Measurements from ENCODE around the gene CCDC175.

Gene CCDC175

DNA sequence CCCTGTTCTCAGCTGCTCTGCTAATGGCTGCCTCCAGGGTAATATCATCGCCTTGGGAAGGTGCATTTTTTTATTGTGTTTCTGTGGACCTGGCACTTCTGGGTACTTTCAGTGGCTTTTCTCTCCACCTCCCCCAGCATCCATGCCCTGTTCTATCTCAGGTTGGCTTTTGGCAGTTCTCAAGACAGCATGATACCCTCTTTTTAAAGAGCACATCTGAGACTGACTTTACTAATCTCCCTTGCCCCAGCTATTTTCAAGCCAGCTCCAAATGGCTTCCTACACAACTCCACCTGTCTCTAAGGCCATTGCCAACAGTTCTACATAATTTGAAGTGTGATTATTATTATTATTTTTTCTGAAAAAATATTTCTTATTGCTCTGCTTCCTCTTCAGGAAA, 39.1 kb downstream of the CCDC175 start:
- Histone ChIP-seq H3F3A (ENCODE audit: insufficient read depth) (no peaks in the 10 kb centered on the region), H2AFZ (ENCODE audit: low read depth, low read length, severe bottlenecking) (no peak overlapping the region), H3K36me3 (ENCODE audit: low read length) (no peaks in the 10 kb centered on the region), H3K9ac (ENCODE audit: low read length) (no peak overlapping the region), H4K20me1 (ENCODE audit: low read depth, low read length) (no peaks in the 10 kb centered on the region), H3K4me3 (ENCODE audit: insufficient read depth, low read length, poor library complexity, severe bottlenecking) (no peak overlapping the region), H3K79me2 (ENCODE audit: insufficient read depth, low read length) (no peaks in the 10 kb centered on the region), H3K27ac (ENCODE audit: low read depth, low read length) (no peak overlapping the region), H3K9me3 (ENCODE audit: insufficient read depth, low read length) (no peaks in the 10 kb centered on the region), H3K4me2 (ENCODE audit: low read depth, low read length, poor library complexity, severe bottlenecking) (no peak overlapping the region), H3K27me3 (ENCODE audit: low read length) (no peaks in the 10 kb centered on the region), H3K9me2 (replicated peaks; ENCODE audit: insufficient read depth, low read length) (no peaks in the 10 kb centered on the region)
- no peak for TF ChIP-seq EZH2phosphoT487 (conservative IDR thresholded peaks at IDR 0.05; ENCODE audit: low read length)
- TF ChIP-seq, protein P1, sequence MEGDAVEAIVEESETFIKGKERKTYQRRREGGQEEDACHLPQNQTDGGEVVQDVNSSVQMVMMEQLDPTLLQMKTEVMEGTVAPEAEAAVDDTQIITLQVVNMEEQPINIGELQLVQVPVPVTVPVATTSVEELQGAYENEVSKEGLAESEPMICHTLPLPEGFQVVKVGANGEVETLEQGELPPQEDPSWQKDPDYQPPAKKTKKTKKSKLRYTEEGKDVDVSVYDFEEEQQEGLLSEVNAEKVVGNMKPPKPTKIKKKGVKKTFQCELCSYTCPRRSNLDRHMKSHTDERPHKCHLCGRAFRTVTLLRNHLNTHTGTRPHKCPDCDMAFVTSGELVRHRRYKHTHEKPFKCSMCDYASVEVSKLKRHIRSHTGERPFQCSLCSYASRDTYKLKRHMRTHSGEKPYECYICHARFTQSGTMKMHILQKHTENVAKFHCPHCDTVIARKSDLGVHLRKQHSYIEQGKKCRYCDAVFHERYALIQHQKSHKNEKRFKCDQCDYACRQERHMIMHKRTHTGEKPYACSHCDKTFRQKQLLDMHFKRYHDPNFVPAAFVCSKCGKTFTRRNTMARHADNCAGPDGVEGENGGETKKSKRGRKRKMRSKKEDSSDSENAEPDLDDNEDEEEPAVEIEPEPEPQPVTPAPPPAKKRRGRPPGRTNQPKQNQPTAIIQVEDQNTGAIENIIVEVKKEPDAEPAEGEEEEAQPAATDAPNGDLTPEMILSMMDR (IDR thresholded peaks at IDR 0.05; ENCODE audit: insufficient read depth, low read length, poor library complexity, severe bottlenecking) = no peak

DNA sequence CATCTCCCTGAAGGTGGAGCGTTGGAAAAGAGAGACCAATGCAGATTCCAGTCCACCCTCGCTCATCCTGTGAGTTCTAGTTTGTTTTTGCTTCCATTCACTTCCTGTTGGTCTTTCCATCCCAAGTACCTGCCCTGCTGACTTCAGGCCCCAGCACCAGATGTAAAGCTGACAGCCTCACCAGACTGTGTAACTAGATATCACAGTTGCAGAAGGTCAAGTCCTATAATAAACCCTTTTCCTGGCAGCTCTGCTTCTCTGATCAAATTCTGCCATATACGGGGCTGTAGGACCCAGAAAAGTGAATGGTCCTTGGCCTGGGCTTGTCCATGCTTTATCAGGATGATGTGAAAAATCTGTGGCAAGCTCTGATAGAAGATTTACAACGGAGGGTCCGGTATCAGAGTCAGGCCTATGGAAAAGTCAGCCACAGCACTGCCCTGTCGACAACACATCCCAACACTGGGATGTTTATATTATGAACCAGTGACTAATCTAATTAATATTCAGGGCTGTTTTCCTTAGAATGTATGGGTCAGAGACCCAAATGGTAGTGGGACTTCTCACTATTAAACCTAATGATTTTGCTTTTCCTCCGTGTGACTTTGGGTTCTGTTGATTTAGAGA, 42.1 kb downstream of the CCDC175 start:
- Histone ChIP-seq H3K36me3 (ENCODE audit: low read length) (no peaks in the 10 kb centered on the region), H3K9ac (ENCODE audit: low read length) (no peak overlapping the region), H3K27me3 (ENCODE audit: low read length) (no peaks in the 10 kb centered on the region), H2AFZ (ENCODE audit: low read depth, low read length, severe bottlenecking) (no peak overlapping the region), H3K27ac (ENCODE audit: low read depth, low read length) (no peak overlapping the region), H3K9me3 (ENCODE audit: insufficient read depth, low read length) (no peaks in the 10 kb centered on the region), H3F3A (ENCODE audit: insufficient read depth) (no peaks in the 10 kb centered on the region), H4K20me1 (ENCODE audit: low read depth, low read length) (no peaks in the 10 kb centered on the region), H3K4me3 (ENCODE audit: insufficient read depth, low read length, poor library complexity, severe bottlenecking) (no peak overlapping the region), H3K4me2 (ENCODE audit: low read depth, low read length, poor library complexity, severe bottlenecking) (no peak overlapping the region), H3K9me2 (replicated peaks; ENCODE audit: insufficient read depth, low read length) (no peaks in the 10 kb centered on the region), H3K79me2 (ENCODE audit: insufficient read depth, low read length) (no peaks in the 10 kb centered on the region)
- TF ChIP-seq, protein P1 (IDR thresholded peaks at IDR 0.05; ENCODE audit: insufficient read depth, low read length, poor library complexity, severe bottlenecking) = no peak
- TF ChIP-seq EZH2phosphoT487 (conservative IDR thresholded peaks at IDR 0.05; ENCODE audit: low read length) = no peak

DNA sequence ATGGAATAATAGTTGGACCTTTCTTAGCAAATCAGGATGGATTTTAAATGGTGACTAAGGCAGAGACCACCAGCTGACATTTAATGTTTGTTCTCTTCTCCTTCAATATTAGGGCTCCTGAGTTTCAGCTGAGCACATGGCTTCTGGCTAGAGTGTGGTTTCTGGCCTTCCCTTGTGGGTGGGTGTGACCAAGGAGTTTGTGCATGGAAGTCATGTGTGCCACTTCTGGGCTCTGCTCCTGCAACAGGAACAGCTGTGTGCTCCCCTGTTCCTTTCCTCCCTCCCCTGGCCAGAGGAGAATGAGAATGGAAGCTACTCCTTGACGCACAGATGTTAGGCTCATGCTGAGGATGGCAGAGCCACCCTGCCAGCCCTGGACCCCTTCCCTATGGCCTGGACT, 44.2 kb downstream of the CCDC175 start:
- Histone ChIP-seq H3K9ac (ENCODE audit: low read length) (no peak overlapping the region), H3K4me2 (ENCODE audit: low read depth, low read length, poor library complexity, severe bottlenecking) (no peak overlapping the region), H3K36me3 (ENCODE audit: low read length) (no peaks in the 10 kb centered on the region), H2AFZ (ENCODE audit: low read depth, low read length, severe bottlenecking) (no peak overlapping the region), H3K9me2 (replicated peaks; ENCODE audit: insufficient read depth, low read length) (no peaks in the 10 kb centered on the region), H3K9me3 (ENCODE audit: insufficient read depth, low read length) (peaks cover 8% of the 10 kb centered on the region; the same call in 1 of the 2 replicates), H3K4me3 (ENCODE audit: insufficient read depth, low read length, poor library complexity, severe bottlenecking) (no peak overlapping the region), H3K27me3 (ENCODE audit: low read length) (no peaks in the 10 kb centered on the region; the same call in 1 of the 2 replicates), H4K20me1 (ENCODE audit: low read depth, low read length) (no peaks in the 10 kb centered on the region), H3K27ac (ENCODE audit: low read depth, low read length) (no peak overlapping the region), H3K79me2 (ENCODE audit: insufficient read depth, low read length) (no peaks in the 10 kb centered on the region), H3F3A (ENCODE audit: insufficient read depth) (no peaks in the 10 kb centered on the region)
- no peak for TF ChIP-seq EZH2phosphoT487 (conservative IDR thresholded peaks at IDR 0.05; ENCODE audit: low read length)
- TF ChIP-seq, protein P1 (IDR thresholded peaks at IDR 0.05; ENCODE audit: insufficient read depth, low read length, poor library complexity, severe bottlenecking) = no peak
